ENCODE data around the gene AHDC1. TPM values are rescaled to one million over a fixed set of nuclear protein-coding genes. Genes with fewer than 3 reads are reported as not detected.
"Not testable (repeated sequence)": the region's sequence is repeated elsewhere in the genome, so short reads cannot be mapped to it uniquely, and the experiment has no call there.

The AHDC1 gene
- polyA plus RNA-seq, 4 donors: 31.6 to 67.5 (median 48.5) TPM

DNA sequence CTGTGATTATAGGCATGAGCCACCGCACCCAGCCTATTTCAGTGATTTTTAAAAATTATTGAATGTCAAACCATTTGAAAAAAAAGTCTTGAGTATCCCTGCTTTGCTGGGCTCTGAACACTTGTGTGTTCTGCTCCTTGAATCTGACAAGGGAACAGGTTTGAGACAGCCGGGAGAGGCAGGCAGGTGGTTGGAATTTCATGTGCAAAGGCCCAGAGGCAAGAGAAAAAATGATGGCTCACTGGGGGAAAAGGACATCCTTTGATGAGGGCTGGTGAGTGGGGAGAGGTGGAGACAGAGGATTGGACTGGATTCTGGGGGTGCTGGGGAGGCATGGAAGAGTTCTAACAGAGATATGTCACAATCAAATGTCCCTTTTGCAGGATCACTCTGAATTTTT, 100.9 kb downstream of the AHDC1 start:
- no peak for DNase-seq (ENCODE audit: low read depth in 4 of 4, low spot score in 2 of 4)

DNA sequence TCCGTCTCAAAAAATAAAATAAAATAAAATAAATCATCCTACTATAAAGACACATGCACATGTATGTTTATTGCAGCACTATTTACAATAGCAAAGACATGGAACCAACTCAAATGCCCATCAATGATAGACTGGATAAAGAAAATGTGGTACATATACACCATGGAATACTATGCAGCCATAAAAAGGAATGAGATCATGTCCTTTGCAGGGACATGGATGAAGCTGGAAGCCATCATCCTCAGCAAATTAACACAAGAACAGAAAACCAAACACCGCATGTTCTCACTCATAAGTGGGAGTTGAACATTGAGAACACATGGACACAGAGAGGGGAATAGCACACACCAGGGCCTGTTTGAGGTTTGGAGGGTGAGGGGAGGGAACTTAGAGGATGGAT, 102.8 kb downstream of the AHDC1 start:
- not testable (repeated sequence) for DNase-seq (ENCODE audit: low read depth in 4 of 4, low spot score in 2 of 4)

DNA sequence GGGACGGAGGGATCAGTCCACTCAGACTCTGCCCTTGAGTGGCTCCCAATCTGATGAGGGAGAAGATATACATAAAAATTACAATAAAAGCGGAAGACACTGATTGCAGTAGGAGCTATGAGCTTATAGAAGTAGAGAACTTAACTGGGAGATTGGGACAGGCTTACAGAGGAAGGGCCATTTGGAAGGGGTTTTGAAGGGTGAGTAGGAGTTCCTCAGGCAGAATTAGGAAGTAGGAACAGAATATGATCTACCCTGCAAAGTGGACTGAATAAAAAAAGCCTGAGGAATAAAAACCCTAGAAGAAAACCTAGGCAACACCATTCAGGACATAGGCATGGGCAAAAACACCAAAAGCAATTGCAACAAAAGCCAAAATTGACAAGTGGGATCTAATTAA, 104.8 kb downstream of the AHDC1 start:
- DNase-seq (ENCODE audit: low read depth in 4 of 4, low spot score in 2 of 4): no peak

DNA sequence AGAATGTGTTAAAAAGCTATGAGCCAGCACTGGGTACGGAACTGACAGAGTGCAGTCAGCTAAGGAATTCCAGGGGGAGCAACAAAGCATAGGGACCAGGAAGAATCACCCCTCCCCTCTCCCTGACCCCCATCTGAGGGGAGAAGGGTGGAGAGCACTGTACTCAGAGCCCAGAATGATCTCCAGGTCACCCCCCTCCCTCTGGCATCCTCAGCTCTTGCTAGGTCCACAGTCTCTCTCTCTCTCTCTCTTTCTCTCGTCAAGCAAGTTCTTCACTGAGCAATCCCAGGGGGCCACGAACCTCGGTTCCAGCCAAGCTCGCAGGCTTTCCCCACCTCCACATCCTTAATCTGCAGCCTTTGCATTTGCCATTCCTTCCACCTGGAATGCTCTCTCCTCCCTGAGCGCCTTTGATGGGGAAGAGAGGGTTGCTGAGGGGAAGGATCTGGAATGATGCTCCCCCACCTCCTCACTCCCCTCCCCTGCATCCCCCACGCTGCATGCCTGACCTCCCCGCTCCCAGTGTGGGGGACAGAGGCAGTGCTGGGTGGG, 107.3 kb downstream of the AHDC1 start:
- peak in 2 of 4 donors; percentile 63 to 65 for DNase-seq (ENCODE audit: low read depth in 4 of 4, low spot score in 2 of 4)

DNA sequence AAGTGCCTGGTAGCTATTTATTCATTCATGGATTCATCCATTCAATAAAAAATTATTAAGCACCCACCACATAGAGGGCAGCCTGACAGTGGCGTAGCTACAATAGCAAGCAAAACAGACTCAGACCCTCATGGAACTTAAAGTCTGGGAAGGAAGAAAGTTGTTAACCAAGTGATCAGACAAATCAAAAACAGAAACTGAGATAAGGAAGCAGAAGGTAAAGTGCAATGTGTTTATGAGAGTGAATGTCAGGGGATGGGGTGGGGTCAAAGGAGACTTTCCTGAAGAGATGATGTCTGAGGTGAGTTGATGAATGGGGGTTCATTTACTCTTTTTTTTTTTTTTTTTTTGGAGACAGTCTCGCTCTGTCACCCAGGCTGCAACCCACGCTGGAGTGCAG, 111.1 kb downstream of the AHDC1 start:
- no peak for DNase-seq (ENCODE audit: low read depth in 4 of 4, low spot score in 2 of 4)

DNA sequence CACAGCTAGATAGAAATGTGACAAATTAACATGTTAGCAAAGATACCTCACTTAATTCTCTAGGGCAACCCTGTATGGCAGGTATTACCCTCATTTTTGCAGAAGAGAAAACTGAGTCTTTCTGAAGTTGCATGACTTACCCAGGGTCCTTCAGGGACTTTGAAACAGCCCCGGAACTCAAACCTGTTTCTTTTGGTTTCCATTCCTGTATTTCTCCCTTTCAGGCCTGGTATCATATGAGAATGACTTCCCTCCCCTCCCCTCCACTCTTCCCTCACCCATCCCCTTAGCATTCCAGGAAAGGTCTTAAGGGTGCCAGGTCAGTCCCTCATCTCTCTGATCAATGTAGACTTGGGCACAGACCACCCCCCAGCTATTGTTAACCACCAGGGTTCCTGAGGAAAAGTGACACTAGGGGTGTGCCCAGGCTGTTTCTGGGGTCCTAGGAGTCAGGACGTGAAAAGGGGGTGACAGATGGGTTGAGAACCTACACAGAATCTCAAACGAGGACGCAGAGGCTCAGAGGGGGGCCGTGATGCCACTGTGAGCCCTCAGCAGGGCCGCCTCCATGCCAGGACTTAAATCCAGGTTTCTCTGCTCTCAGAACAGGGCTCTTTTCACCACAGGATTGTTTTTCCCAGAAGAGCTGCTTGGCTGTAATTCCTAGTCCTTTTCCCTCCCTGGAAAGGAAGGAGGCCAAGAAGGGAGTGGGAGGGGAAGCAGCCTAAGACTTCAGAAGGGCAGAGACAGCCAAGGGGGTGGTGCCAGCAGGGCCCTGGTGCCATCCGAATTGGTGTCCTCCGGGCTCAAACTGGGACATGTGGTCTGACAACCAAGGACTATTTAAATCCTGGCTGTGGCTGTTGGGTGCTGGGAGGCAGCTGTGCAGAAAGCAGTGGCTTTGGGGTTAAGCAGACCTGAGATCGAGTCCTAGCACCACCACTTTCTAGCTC, 111.9 kb downstream of the AHDC1 start:
- no peak for DNase-seq (ENCODE audit: low read depth in 4 of 4, low spot score in 2 of 4)

DNA sequence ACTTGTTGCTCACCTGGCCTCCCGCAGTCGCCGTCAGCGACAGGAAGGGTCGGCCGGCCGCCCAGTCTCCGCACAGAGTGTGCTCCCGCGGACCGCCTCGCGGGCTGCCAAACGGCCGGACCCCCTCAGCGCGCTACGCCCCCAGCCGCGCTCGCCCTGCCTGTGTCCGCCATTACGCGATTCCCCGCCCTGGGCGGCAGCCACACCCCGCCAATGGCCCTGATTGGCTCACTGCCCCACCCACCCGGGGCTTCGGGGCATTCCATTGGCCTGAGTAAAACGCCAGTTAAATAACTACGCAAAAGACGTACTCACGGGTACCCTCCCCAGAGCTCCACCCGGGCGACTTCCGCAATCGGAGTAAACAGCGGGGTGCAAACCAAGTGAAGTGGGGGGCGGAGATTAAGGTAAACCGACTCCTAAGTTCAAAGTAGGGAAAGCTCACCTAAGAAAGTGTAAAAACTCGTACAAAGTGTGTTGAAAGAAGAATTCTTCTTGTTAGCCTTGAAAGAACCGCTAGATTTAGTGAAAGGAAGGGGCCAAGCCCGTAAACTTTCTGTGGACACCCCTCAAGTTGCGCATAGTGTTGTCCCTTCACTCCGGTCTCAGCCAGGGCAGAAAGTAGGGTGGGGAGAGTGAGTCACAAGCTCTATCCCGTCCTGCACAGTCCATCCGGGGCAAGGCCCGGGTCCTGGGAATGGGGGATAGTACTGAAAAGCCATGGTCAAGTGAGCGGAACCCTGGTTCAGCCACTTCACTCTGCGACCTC, 113.8 kb downstream of the AHDC1 start, which contains the start of gene WASF2:
Gene WASF2, minus strand, starts transcription at position 195 of the 769 bp plus-strand sequence. CDS start 61,277 bp downstream, outside the sequence.
- peak; percentile 96 to 99 (median 97) for DNase-seq (ENCODE audit: low read depth in 4 of 4, low spot score in 2 of 4)

DNA sequence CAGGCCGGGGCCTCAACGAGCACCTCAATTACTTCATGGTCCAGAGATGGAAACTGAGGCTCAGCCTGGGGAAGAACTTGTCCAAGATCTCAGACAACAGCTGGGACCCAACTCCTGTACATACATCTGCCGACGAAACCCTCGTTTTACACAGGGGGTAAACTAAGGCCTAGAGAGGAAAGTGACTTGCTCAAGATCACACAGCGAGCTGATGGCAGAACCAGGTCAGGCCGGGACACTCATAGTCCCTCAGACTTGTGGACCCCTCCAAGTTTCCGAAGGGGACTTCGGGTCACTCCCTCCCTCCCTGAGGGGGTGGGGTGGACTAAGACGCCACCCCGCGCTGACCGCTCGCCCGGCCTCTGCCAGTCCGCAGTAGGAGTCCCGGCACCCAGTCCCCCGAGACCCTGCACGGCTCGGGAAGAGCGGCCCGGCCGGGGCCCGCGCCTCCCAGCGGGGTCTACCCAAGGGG, 114.4 kb downstream of the AHDC1 start:
- peak in 3 of 4 donors; percentile 36 to 66 (median 62) for DNase-seq (ENCODE audit: low read depth in 4 of 4, low spot score in 2 of 4)

DNA sequence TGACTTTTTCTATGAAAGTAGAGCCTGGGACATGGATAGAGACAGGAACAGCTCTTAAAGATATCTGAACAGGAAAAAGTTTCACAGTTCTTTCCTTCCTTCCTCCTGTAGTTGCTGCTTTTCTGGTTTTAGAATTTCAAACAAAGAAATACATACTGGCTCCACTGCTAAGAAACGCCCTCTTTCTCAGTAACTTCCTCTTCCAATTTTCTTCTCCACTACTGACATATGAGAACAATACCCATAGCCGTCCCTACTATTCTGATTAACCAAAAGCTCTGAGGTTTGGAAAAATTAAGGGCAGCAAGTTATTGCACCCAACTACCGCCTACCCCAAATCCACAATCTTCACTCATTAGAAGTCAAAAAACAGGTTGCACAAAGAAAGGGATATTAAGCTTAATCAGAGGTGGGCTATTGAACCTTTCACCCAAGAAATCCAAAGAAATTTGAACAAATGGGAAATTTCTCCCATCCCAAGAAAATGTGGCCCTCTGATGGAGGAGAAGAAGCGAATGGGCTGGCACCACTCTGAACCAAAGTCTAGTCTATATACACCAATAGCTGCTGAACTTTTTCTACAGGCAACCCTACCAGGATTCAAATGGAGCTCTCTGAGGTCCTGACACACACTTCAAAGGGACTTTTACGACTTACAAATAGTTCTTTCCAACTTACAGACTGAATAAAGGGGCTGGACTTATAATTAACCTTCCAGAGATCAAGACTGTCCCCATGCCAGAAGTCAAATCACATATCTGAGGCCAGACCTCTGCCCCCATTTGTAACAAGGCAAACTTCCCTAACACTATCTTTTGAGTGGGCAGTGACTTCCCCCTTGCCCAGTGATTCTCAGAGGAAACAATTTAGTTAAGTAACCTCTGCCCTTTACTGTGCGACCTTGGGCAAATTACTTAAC, 115.7 kb downstream of the AHDC1 start:
- DNase-seq (ENCODE audit: low read depth in 4 of 4, low spot score in 2 of 4): peak in 1 of 4 donors; percentile 20

DNA sequence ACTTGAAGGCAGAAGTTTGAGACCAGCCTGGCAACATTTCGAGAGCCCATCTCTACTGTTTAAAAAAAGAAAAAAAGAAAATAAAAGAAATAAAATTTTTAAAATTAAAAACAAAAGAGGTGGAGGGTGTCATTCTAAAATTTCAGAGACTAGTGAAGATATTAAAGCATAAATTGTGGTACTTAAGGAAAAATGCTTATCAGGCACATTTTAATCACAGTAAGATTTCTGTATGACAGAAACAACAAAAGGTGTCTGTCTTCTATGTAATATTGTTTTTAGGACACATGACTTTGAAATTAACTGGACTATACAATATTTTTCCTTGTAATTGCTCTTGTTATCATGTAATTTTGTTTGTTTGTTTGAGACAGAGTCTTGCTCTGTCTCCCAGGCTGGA, 118.6 kb downstream of the AHDC1 start:
- DNase-seq (ENCODE audit: low read depth in 4 of 4, low spot score in 2 of 4): no peak

Other genes starting within 250 kb of the AHDC1 start
- 10 to 100 TPM in 1 of 4 donors, 1 to 10 TPM in 3; 5.5 to 11.3 (median 9.4) TPM for gene MAP3K6, start 237.2 kb downstream of the AHDC1 start, polyA plus RNA-seq (ENCODE audit: insufficient read length in 4 of 4)
- gene FCN3, start 229.3 kb downstream of the AHDC1 start, polyA plus RNA-seq (ENCODE audit: insufficient read length in 4 of 4): 1 to 10 TPM; 1.4 to 3.1 (median 2.4) TPM
- gene CD164L2, start 220.8 kb downstream of the AHDC1 start, polyA plus RNA-seq (ENCODE audit: insufficient read length in 4 of 4): under 1 TPM; 0.08 to 0.68 (median 0.45) TPM
- 1 to 10 TPM in 2 of 4 donors, under 1 TPM in 2; 0.88 to 1.2 (median 1.0) TPM for gene GPR3, start 211.5 kb downstream of the AHDC1 start, polyA plus RNA-seq (ENCODE audit: insufficient read length in 4 of 4)
- 100 to 1,000 TPM; 116 to 135 (median 124) TPM for gene WASF2, start 114.0 kb downstream of the AHDC1 start, polyA plus RNA-seq (ENCODE audit: insufficient read length in 4 of 4)
- gene FGR, start 31.0 kb upstream of the AHDC1 start, polyA plus RNA-seq (ENCODE audit: insufficient read length in 4 of 4): 1 to 10 TPM; 1.4 to 2.3 (median 1.8) TPM
- 10 to 100 TPM; 15.6 to 34.9 (median 24.4) TPM for gene IFI6, start 68.0 kb upstream of the AHDC1 start, polyA plus RNA-seq (ENCODE audit: insufficient read length in 4 of 4)
- gene FAM76A, start 121.8 kb upstream of the AHDC1 start, polyA plus RNA-seq (ENCODE audit: insufficient read length in 4 of 4): 10 to 100 TPM; 10.7 to 18.6 (median 14.1) TPM
- 10 to 100 TPM; 41.7 to 54.0 (median 44.4) TPM for gene STX12, start 169.1 kb upstream of the AHDC1 start, polyA plus RNA-seq (ENCODE audit: insufficient read length in 4 of 4)
- gene PPP1R8, start 226.6 kb upstream of the AHDC1 start, polyA plus RNA-seq (ENCODE audit: insufficient read length in 4 of 4): 10 to 100 TPM; 50.9 to 66.3 (median 52.8) TPM

Measured in left renal cortex interstitium (tissue), 4 donors.